ENCODE results near the gene SRC.

DNA sequence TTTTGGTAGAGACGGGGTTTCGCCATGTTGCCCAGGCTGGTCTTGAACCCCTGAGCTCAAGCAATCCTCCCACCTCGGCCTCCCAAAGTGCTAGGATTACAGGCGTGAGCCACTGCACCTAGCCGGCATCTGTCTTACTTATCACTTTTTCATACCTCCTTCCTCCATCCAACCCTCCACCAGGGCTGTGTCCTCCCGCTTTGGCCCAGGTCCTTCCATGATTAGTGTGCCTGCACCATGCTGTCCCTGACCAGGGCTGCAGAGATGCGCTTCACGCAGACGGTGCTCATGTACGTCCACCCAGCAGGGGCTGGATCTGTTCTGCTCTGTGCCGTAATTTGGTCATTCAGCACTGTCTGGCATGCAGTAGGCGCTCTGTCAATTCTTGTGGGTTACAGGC is 85.8 kb downstream of the SRC start:
- TF ChIP-seq CTCF (IDR thresholded peaks at IDR 0.05): no peak
- TF ChIP-seq POLR2A (IDR thresholded peaks at IDR 0.05): no peak
